ENCODE results near the gene CEMIP.

DNA sequence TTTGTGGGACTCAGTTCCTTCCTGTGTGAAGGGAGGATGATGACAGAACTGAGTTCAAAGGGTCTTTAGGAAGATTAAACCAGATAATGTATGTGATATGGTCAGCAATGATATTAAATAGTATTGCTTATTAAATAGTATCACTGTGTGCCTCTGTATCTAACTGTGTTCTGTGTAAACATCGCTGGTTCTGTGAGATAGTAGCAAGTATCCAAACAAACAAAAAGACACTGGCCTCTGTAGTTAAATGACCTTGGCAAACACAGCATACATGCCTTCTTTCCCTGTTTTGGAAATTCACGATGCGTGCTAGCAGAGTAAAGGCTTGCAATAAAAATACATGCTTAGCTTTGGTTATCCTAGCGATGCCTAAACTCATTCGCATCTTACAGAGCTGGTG is 134.4 kb downstream of the CEMIP start:
- TF ChIP-seq CTCF (IDR thresholded peaks at IDR 0.05), result no peak
- TF ChIP-seq POLR2A (IDR thresholded peaks at IDR 0.05), result no peak

All from transverse colon (tissue), 3 donors.